H54 (cell line): ENCODE data around the gene PTPRK.

Experiments used
- DNase-seq: peaks from one replicate; pipeline ENCODE4 v3.0.0; 2011; ENCODE audit warnings: low spot score, mixed read lengths; ENCODE audit not compliant: insufficient read length
- FAIRE-seq: peaks from 3 replicates; lab custom pipeline; 2011; peaks lifted over from hg19 to GRCh38; lab: Jason Lieb, UNC
- POLR2A ChIP-seq: IDR thresholded peaks from 2 replicates; pipeline ENCODE4 v1.6.1; 2011; ENCODE audit warnings: low read depth, mild to moderate bottlenecking, low read length

Gene PTPRK

DNA sequence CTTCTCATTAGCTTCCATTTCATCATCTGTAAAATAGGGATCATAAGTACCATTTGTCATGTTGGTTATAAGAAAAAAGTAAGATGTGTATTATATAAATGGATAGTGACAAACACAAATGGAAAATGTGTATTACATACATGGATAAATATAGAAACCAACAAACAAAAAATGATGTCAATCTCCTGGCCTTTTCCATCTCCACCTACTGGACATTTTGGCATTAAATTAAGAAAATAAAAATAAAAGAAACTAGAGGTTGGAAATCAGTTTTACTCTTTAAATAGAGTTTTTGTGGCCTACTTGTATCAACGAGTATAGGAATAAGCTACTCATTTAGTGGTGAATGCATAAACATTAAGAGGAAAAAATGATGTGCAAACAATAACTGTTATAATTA, 552.0 kb downstream of the PTPRK start:
- no peak for FAIRE-seq
- no peak for TF ChIP-seq POLR2A
- DNase-seq, result no peak

DNA sequence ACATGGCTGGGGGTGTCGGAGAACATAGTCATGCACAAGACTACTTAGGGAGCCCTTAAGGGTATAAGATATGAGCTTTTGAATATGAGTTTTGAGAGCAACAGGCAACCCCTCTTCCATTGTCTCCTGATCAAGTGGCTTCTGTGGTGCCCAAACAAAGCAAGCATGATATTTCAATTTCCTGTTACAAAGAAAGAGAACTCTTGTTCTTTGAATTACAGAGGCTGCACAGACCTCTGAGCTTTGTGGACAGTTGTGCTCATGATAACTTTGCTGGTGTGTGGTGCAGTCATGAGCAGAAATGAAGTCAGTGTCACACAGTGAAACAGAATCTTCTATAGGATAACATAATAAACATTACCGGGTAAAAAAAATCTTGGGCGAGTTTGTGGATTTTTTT, 552.7 kb downstream of the PTPRK start:
- FAIRE-seq, result no peak
- no peak for DNase-seq
- no peak for TF ChIP-seq POLR2A

- no peak for TF ChIP-seq POLR2A
- DNase-seq (no peak), FAIRE-seq (no peak)
Observed at GRCh38 chr6:127966616-127967015, 553.8 kb downstream of the PTPRK start.

DNA sequence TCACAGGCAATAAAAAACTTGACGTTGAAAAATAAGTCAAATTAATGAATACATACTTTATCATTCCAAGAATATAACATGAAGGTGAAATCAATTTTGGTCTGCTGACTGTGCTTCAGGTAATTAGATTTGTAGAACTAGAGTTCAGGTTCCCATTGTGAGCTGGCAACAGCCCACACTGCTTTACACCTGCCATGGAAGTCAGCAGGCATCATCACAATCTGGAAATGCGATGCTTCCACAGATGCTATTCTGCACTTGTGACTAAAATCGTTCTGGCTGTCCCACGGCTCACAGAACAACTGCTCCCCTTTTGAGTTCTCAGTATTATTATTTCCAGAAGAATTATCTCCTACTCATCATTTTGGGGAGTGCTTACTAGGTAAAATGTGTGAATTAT, 556.9 kb downstream of the PTPRK start:
- TF ChIP-seq POLR2A, result no peak
- no peak for FAIRE-seq
- DNase-seq, result no peak

GRCh38 chr6:127959869-127960268, 560.5 kb downstream of the PTPRK start:
- FAIRE-seq (no peak), DNase-seq (no peak)
- TF ChIP-seq POLR2A, result no peak

- FAIRE-seq (no peak), DNase-seq (no peak)
Observed at GRCh38 chr6:127956956-127957355, 563.4 kb downstream of the PTPRK start.

GRCh38 chr6:127956260-127956888, 564.0 kb downstream of the PTPRK start:
- DNase-seq (no peak), FAIRE-seq (no peak)
- no peak for TF ChIP-seq POLR2A

More at GRCh38 chr6:127956956-127957355, 563.4 kb downstream of the PTPRK start:
- TF ChIP-seq POLR2A, result no peak

GRCh38 chr6:127954082-127954481, 566.3 kb downstream of the PTPRK start:
- DNase-seq (no peak), FAIRE-seq (no peak)
- no peak for TF ChIP-seq POLR2A

DNA sequence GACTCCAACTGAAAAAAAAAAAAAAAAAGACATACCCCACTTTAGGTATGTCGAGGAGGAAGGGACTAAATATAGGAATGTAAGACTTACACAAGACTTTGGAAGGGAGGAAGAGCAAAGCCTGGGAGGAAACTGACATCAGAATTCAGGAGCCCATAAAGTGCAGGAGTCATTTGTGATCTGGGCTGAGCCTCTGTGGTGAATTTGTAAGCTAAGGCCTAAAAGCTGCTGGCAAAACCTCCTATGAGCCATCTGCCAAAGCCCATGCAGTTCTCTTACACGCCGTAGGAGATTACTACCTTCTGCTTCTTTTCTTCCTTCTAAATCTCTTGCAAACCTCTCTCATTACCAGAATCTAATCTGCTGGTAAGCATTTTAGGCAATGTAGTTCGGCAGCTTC, 567.6 kb downstream of the PTPRK start:
- DNase-seq (no peak), FAIRE-seq (no peak)
- TF ChIP-seq POLR2A, result no peak

GRCh38 chr6:127952176-127952575, 568.2 kb downstream of the PTPRK start:
- FAIRE-seq (no peak), DNase-seq (no peak)
- no peak for TF ChIP-seq POLR2A

DNA sequence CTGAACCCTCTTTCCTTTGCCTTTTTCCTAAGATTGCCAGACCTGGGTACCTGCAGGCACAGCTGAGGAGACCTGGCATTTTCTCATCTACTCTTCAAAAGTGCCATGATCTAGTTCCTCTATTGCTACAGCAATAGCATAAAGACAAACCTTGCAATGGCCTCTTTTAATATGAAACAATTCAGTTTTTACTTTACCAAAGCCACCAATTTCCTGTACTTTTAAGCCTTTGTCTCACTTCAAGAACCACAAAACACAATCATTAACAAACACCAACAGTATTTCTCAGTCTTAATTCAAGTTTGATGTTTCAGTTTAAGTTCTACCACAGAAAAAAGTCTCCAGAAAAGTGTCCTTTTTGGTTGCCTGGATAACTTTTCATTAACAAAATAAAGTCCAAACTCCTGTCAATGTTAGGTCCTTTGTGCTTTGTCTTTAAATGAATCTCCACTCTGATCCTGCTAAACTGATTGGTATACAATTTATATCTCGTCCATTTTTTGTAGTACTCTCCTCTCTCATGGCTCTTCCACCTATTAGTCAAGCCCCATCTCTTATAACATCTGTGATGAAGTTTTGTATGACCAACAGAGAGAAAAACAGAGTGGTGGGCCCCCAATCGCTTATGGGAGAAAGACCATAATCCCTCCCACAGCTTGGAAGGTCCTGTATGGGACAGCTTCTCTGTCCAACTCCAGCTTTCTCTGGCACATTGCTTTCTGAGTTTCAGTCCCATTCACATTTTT, 569.1 kb downstream of the PTPRK start:
- DNase-seq, result no peak
- no peak for TF ChIP-seq POLR2A
- no peak for FAIRE-seq

DNA sequence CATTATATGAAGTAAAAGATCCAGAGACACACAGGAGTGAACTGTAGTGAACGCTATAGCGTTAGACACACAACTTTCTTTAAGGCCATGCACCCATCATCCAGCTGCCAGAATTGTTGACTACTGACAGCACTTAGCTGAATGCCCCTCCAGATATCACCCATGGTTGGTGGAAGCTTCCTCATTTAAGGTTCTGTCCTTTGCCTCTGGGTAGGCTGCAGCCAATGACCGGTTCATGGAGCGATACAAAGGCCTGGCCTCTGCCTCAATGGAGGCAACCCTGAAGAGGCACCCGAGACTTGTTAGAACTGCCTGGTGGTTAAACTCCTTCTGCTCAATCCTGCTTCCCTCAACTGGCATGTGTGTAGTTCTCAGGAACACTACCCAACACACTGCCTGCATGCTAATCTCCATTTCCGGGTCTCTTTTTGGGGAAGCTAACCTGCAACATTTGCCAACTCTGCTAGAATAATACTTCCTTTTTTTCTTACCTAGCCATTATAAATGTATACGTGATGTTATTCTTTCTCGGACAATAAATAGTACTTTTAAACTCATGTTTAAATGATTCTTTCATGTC, 569.7 kb downstream of the PTPRK start:
- FAIRE-seq, result no peak
- no peak for TF ChIP-seq POLR2A
- no peak for DNase-seq

DNA sequence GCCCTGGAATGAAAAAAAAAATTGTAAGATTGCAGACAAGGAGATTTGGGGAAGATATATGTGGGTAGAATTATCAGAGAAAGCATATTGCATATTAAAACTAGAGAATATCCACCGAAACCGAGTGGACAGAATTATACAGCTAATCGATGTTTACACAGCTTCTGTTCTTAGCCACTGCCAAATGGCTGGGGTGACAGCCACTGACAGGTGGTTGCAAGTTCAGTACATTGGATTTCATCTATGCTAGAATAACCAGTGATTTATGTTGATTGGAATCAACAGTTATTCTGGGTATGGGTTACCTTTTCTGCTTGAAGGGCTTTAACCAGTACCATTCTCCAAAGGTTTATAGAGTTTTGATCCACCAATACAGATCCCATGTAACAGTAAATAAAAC, 571.1 kb downstream of the PTPRK start:
- no peak for TF ChIP-seq POLR2A
- DNase-seq (no peak), FAIRE-seq (no peak)

GRCh38 chr6:127946388-127946787, 574.0 kb downstream of the PTPRK start:
- no peak for DNase-seq
- FAIRE-seq, result no peak
- TF ChIP-seq POLR2A, result no peak
